Measurements from ENCODE around the gene CD6. TPM values are rescaled to one million over a fixed set of nuclear protein-coding genes. Genes with fewer than 3 reads are reported as not detected.

Gene CD6
- total RNA-seq, 1 donor from 2014 or later: 6.1 TPM

DNA sequence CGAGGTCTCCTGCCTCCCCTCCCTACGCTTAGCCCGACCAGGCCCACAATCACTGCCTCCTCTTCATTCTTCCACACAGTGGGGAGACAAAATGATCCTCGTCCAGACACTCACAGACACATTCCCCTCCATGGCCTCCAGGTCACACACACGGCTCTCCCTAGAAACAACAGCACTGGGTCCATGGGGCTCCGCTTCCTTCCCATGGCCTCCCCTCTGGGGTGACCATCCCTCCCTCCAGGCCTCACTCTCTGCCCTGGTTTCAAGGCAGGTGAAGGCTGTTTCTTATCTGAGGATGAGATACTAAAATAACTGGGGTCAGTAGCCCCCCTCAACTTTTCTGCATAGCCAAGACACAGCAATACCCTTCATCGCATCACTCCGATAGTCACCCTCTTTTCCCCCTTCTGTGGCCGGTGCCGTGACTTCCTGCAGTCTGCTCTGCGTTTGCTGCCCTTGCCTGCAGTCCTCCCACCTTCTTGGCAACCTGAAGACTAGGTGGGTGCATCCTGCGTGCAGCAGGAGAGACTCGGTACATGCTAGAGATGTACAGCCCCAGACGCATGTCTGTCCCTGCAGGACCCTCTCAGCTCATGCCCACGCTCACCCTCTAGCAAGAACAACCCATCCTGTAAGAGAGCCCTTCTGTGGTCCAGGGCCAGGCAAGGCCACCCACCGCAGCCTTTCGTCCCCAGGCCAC, 55.8 kb downstream of the CD6 start:
- intact Hi-C loops (cut with DNase I): no loop called here
- H3K4me1 ChIP-seq: peaks cover 32% of the 10 kb centered on the region
- TF ChIP-seq, protein P1, sequence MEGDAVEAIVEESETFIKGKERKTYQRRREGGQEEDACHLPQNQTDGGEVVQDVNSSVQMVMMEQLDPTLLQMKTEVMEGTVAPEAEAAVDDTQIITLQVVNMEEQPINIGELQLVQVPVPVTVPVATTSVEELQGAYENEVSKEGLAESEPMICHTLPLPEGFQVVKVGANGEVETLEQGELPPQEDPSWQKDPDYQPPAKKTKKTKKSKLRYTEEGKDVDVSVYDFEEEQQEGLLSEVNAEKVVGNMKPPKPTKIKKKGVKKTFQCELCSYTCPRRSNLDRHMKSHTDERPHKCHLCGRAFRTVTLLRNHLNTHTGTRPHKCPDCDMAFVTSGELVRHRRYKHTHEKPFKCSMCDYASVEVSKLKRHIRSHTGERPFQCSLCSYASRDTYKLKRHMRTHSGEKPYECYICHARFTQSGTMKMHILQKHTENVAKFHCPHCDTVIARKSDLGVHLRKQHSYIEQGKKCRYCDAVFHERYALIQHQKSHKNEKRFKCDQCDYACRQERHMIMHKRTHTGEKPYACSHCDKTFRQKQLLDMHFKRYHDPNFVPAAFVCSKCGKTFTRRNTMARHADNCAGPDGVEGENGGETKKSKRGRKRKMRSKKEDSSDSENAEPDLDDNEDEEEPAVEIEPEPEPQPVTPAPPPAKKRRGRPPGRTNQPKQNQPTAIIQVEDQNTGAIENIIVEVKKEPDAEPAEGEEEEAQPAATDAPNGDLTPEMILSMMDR (IDR thresholded peaks at IDR 0.05): no peak
- no peak overlapping the region for H3K27ac ChIP-seq
- H3K36me3 ChIP-seq: no peaks in the 10 kb centered on the region
- ATAC-seq (no peak), DNase-seq (no peak)
- H3K9me3 ChIP-seq: no peaks in the 10 kb centered on the region
- H3K27me3 ChIP-seq (ENCODE audit: low read depth): peaks cover 5% of the 10 kb centered on the region
- H3K4me3 ChIP-seq: no peak overlapping the region

GRCh38 chr11:61028135-61028729, 56.8 kb downstream of the CD6 start:
- intact Hi-C loops (cut with DNase I): no loop called here
- Histone ChIP-seq H3K4me3 (no peak overlapping the region), H3K9me3 (no peaks in the 10 kb centered on the region), H3K27ac (no peak overlapping the region), H3K4me1 (peaks cover 24% of the 10 kb centered on the region), H3K36me3 (no peaks in the 10 kb centered on the region), H3K27me3 (ENCODE audit: low read depth) (peaks cover 5% of the 10 kb centered on the region)
- TF ChIP-seq, protein P1 (IDR thresholded peaks at IDR 0.05): no peak
- ATAC-seq (no peak), DNase-seq (no peak)

- intact Hi-C loops (cut with DNase I): no loop called here
- Histone ChIP-seq H3K4me3 (no peak overlapping the region), H3K9me3 (no peaks in the 10 kb centered on the region), H3K27me3 (ENCODE audit: low read depth) (no peaks in the 10 kb centered on the region), H3K36me3 (no peaks in the 10 kb centered on the region), H3K4me1 (peaks cover under 1% of the 10 kb centered on the region), H3K27ac (no peak overlapping the region)
- ATAC-seq (no peak), DNase-seq (no peak)
- TF ChIP-seq, protein P1 (IDR thresholded peaks at IDR 0.05): no peak
Observed at GRCh38 chr11:61032824-61033223, 61.3 kb downstream of the CD6 start.

GRCh38 chr11:61033417-61033816, 61.9 kb downstream of the CD6 start:
- DNase-seq: no peak

GRCh38 chr11:61034111-61034510, 62.6 kb downstream of the CD6 start:
- intact Hi-C loops (cut with DNase I): no loop called here
- H3K36me3 ChIP-seq: no peaks in the 10 kb centered on the region
- TF ChIP-seq, protein P1 (IDR thresholded peaks at IDR 0.05): no peak
- H3K4me3 ChIP-seq: no peak overlapping the region
- no peak overlapping the region for H3K27ac ChIP-seq
- no peak for DNase-seq
- no peaks in the 10 kb centered on the region for H3K9me3 ChIP-seq
- H3K4me1 ChIP-seq: no peaks in the 10 kb centered on the region
- H3K27me3 ChIP-seq (ENCODE audit: low read depth): no peaks in the 10 kb centered on the region
- no peak for ATAC-seq

More at GRCh38 chr11:61033417-61033816, 61.9 kb downstream of the CD6 start:
- Histone ChIP-seq H3K9me3 (no peaks in the 10 kb centered on the region), H3K27ac (no peak overlapping the region), H3K4me3 (no peak overlapping the region), H3K27me3 (ENCODE audit: low read depth) (no peaks in the 10 kb centered on the region), H3K36me3 (no peaks in the 10 kb centered on the region), H3K4me1 (no peaks in the 10 kb centered on the region)
- intact Hi-C loops (cut with DNase I): no loop called here
- no peak for ATAC-seq
- TF ChIP-seq, protein P1 (IDR thresholded peaks at IDR 0.05): no peak
